ENCODE results near the gene RAB5IF. TPM values are rescaled to one million over a fixed set of nuclear protein-coding genes. Genes with fewer than 3 reads are reported as not detected.

The RAB5IF gene
- total and polyA plus RNA-seq, 2 of the 13 experiments (the other 11 are each of a cell fraction or from before 2014, with no cell fraction given): 261 to 305 TPM

DNA sequence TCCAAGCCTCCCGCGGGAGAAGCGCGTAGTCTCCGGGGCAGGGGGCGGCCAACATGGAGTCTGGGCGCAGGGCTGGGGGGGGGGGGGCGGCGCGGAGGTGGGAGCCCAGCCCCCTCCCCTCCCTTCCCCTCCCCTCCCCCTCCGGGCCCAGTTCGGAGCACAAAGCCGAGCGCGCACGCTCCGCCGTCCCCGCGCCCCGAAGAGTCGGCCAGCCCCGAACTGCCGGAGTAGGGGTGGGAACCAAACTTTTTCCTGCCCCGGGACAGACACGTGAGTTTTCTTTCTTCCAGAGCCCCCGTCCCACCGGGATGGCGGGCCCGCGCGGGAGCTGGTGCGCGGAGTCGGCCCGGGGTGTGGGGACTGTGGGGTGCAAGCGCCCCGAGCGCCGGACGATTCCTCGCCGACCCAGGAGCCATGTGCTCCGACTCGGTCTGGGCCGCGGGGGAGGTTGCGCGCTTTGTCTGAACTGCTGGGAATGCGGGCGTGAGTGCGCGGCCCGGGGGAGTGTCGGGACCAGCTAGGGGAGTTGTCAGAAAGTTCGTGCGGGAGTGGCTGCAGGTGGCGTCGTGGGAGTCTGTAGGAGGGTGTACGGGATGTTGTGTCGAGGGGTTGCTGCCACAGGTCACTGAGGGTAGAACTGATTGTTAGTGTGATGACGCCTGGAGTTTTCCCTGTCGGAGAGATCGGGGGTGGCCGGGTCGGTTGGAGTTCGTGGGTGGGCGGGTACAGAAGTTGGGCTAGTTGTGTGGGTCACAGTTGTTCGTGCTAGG lies 31.0 kb upstream of the RAB5IF start (continued):
- TF ChIP-seq, protein P1, sequence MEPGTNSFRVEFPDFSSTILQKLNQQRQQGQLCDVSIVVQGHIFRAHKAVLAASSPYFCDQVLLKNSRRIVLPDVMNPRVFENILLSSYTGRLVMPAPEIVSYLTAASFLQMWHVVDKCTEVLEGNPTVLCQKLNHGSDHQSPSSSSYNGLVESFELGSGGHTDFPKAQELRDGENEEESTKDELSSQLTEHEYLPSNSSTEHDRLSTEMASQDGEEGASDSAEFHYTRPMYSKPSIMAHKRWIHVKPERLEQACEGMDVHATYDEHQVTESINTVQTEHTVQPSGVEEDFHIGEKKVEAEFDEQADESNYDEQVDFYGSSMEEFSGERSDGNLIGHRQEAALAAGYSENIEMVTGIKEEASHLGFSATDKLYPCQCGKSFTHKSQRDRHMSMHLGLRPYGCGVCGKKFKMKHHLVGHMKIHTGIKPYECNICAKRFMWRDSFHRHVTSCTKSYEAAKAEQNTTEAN (CRISPR knock-in tag; conservative IDR thresholded peaks at IDR 0.05): 0 out of 2 replicates have a peak, but pooled peaks have one; percentile 45
- TF ChIP-seq ZFP36L1 (CRISPR knock-in tag; IDR thresholded peaks at IDR 0.05) (no peak), ZNF331 (CRISPR knock-in tag; IDR thresholded peaks at IDR 0.05) (peak; percentile 57), ZFP37 (CRISPR knock-in tag; IDR thresholded peaks at IDR 0.05; ENCODE audit: borderline replicate concordance) (peak; percentile 13; the same call in 1 of the 2 replicates), NFKBIZ (CRISPR knock-in tag; IDR thresholded peaks at IDR 0.05) (no peak; the same call in 1 of the 2 replicates), ZKSCAN1 (IDR thresholded peaks at IDR 0.05; ENCODE audit: low read length) (no peak), SOX6 (IDR thresholded peaks at IDR 0.05) (no peak), SOX6 (CRISPR knock-in tag; IDR thresholded peaks at IDR 0.05) (peak; percentile 67), ZFAT (CRISPR knock-in tag; conservative IDR thresholded peaks at IDR 0.05) (no peak; the same call in 1 of the 2 replicates), SALL2 (CRISPR knock-in tag; IDR thresholded peaks at IDR 0.05) (no peak; the same call in 1 of the 2 replicates)
- TF ChIP-seq, protein P2, sequence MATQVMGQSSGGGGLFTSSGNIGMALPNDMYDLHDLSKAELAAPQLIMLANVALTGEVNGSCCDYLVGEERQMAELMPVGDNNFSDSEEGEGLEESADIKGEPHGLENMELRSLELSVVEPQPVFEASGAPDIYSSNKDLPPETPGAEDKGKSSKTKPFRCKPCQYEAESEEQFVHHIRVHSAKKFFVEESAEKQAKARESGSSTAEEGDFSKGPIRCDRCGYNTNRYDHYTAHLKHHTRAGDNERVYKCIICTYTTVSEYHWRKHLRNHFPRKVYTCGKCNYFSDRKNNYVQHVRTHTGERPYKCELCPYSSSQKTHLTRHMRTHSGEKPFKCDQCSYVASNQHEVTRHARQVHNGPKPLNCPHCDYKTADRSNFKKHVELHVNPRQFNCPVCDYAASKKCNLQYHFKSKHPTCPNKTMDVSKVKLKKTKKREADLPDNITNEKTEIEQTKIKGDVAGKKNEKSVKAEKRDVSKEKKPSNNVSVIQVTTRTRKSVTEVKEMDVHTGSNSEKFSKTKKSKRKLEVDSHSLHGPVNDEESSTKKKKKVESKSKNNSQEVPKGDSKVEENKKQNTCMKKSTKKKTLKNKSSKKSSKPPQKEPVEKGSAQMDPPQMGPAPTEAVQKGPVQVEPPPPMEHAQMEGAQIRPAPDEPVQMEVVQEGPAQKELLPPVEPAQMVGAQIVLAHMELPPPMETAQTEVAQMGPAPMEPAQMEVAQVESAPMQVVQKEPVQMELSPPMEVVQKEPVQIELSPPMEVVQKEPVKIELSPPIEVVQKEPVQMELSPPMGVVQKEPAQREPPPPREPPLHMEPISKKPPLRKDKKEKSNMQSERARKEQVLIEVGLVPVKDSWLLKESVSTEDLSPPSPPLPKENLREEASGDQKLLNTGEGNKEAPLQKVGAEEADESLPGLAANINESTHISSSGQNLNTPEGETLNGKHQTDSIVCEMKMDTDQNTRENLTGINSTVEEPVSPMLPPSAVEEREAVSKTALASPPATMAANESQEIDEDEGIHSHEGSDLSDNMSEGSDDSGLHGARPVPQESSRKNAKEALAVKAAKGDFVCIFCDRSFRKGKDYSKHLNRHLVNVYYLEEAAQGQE (IDR thresholded peaks at IDR 0.05; ENCODE audit: borderline replicate concordance in 1 of 2, low read depth in 1 of 2, low read length in 2 of 2): no peak
- TF ChIP-seq, protein P3, sequence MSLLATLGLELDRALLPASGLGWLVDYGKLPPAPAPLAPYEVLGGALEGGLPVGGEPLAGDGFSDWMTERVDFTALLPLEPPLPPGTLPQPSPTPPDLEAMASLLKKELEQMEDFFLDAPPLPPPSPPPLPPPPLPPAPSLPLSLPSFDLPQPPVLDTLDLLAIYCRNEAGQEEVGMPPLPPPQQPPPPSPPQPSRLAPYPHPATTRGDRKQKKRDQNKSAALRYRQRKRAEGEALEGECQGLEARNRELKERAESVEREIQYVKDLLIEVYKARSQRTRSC (CRISPR knock-in tag; IDR thresholded peaks at IDR 0.05; ENCODE audit: low read depth): peak; percentile 91
- TF ChIP-seq, protein P4, sequence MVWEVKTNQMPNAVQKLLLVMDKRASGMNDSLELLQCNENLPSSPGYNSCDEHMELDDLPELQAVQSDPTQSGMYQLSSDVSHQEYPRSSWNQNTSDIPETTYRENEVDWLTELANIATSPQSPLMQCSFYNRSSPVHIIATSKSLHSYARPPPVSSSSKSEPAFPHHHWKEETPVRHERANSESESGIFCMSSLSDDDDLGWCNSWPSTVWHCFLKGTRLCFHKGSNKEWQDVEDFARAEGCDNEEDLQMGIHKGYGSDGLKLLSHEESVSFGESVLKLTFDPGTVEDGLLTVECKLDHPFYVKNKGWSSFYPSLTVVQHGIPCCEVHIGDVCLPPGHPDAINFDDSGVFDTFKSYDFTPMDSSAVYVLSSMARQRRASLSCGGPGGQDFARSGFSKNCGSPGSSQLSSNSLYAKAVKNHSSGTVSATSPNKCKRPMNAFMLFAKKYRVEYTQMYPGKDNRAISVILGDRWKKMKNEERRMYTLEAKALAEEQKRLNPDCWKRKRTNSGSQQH (CRISPR knock-in tag; IDR thresholded peaks at IDR 0.05; ENCODE audit: low read depth): no peak

All from HepG2 (cell line).